Fibroblast of upper back skin (primary cell): ENCODE measurements around the gene EBNA1BP2.
A peak's percentile ranks its signal among the peaks of the same experiment; 100 is the strongest.
"Not testable (repeated sequence)": the region's sequence is repeated elsewhere in the genome, so short reads cannot be mapped to it uniquely, and the experiment has no call there.

Source experiments
- DNase-seq: peaks from one replicate; pipeline ENCODE4 v3.0.0-alpha.2; 2013

The EBNA1BP2 gene

DNA sequence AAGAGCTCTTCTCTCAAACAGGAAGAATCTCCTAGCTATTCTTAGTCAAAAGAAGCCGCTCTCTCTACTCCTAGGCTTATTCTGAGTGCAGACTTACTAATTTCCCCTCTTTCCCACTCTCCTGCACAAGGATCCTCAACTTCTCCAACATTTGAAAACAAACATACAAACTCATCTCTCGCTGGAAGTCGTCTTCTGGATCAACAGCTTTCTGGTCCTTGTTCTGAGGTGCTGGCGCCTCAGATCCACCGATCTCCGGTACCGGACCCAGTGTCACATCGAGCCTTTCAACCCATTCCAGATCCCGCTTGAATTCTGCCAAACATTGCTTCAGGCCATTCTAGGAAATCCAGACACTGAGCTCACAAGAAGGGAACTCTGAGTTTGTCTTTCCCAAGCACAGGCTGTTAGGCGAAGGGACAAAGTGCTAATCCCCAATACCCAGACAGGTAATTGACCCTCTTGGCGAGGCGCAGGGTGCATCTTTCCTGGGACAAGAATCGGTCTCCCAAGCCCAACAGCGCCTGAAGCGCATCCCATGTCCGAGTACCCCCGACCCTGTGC, 696 bp downstream of the EBNA1BP2 start:
- no peak for DNase-seq

- DNase-seq = no peak
Measured at GRCh38 chr1:43165765-43166164, 6.3 kb downstream of the EBNA1BP2 start.

DNA sequence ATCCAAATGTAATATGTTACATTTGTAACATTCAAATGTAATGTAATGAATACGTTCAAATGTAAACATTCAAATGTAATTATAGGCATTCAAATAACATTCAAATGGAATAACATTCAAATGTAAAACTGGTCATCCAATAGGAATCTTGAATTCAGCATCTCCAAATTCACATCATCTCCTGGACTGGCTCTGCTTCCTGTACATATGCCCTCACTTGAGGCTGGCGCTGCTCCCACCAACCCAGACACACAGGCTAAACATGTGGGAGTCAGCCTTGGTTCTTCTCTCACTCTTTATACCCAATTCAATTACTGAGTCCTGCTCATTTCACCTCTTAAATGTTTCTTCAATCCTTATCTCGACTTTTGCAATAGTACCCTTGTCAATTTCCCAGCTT, 6.9 kb downstream of the EBNA1BP2 start:
- DNase-seq = no peak

DNA sequence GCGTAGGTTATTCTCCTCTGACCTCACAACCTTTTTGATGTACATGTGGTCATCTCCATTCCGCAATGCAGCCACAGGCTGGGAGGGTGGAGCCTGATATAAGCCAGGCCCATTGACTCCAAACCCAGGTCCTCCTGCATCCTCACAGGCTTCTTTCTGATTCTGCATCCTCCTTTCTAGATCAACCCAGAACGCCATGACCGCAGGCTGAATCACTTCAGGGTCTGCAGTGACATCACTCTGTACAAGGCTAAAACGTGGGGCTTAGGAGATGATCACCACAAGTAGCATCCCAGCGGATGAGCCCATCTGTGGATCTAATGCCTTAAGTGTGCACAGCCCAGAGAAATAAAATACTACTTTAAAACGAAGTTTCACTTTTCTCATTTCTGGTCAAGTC, 16.1 kb downstream of the EBNA1BP2 start:
- DNase-seq = no peak

GRCh38 chr1:43153443-43153842, 18.6 kb downstream of the EBNA1BP2 start:
- DNase-seq = no peak

DNA sequence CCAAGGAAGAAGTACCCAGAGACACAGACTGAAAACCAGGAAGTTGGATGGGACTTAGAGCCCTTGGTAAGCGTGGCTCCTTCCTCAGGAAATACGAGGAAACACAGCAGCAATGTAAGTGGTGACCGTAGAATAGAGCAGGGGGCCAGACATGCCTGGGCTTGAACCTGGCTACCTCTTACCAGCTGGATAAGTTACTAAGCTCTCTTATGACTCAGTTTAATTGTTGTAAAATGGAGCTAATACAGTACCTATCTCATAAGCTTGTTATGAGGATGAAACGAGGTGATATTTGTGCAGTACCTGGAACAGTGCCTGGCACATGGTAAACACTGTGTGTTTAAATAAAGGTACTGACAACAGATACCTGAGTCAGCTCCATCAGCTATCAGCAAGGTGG, 19.2 kb downstream of the EBNA1BP2 start:
- DNase-seq = no peak

- no peak for DNase-seq
Measured at GRCh38 chr1:43149889-43150288, 22.2 kb downstream of the EBNA1BP2 start.

GRCh38 chr1:43147625-43148327, 24.3 kb downstream of the EBNA1BP2 start:
- DNase-seq = peak; percentile 40

DNA sequence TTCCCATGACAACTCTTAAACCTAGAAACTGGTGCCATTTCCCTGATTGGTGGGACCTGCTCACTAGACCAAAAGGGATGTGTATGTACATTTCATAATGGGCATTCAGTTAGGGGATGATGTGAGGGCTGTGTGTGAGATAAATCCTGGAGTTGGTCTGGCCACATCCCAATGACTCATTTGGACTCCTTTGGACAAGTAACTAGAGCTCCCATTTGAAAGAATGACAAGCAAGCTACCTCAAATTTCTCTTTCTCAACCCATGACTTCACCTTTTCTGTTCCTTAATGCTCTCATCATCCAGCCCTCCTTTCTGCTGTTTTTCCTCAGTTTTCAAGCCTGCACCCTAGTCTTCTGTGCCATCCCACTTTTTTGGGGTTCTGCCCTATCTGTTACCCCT, 27.9 kb downstream of the EBNA1BP2 start:
- peak; percentile 64 for DNase-seq

GRCh38 chr1:43143441-43143888, 28.6 kb downstream of the EBNA1BP2 start:
- no peak for DNase-seq

DNA sequence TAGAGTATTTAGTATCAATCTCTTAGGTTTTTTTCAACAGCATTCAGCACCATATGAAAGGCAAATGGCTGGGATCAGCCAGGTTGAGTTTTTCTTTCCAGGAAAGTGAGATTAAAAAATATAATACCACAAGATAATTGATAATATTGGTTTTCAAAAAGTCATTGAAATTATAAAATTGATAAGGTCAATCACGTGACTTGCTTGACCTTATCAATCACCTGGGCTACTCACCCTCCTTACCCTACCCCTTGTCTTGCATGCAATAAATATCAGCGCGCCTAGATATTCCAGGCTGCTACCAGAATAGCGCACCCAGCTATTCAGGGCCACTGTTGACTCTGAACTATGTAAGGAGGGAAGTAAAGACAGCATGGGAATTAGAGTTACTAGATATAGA, 31.5 kb downstream of the EBNA1BP2 start:
- no peak for DNase-seq

DNA sequence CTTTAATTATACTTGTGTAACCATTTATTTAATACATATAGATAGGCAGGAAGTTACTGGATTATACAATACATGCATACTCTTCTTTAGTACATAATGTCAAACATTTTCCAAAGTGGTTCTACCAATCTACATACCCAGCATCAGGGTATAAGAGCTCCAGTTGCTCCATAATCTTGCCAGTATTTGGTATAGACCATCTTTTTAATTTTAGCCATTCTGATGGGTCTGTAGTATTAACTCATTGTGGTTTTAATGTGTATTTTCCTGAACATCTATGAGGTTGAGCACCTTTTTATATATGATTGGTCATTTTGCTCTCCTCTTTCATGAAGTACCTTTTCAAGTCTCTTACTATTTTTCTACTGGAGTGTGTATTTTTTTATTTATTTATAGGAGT, 32.1 kb downstream of the EBNA1BP2 start:
- DNase-seq = no peak

DNA sequence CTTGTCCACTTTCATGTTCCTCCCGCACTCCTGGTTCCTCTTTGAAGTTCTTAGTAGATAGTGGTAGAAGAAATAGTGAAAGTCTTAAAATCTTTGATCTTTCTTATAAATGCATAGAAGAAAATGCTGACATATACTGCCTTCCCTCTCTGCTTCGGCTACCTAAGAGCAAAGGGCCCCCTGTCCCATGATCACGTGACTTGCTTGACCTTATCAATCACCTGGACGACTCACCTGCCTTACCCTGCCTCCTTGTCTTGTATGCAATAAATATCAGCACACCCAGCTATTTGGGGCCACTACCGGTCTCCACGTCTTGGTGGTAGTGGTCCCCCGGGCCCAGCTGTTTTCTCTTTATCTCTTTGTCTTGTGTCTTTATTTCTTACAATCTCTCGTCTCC, 32.8 kb downstream of the EBNA1BP2 start:
- DNase-seq = not testable (repeated sequence)

GRCh38 chr1:43137445-43138052, 34.5 kb downstream of the EBNA1BP2 start:
- DNase-seq = no peak

GRCh38 chr1:43135857-43136781, 36.0 kb downstream of the EBNA1BP2 start:
- DNase-seq = no peak

GRCh38 chr1:43134640-43135039, 37.5 kb downstream of the EBNA1BP2 start:
- DNase-seq = no peak

- no peak for DNase-seq
Measured at GRCh38 chr1:43134068-43134467, 38.0 kb downstream of the EBNA1BP2 start.

DNA sequence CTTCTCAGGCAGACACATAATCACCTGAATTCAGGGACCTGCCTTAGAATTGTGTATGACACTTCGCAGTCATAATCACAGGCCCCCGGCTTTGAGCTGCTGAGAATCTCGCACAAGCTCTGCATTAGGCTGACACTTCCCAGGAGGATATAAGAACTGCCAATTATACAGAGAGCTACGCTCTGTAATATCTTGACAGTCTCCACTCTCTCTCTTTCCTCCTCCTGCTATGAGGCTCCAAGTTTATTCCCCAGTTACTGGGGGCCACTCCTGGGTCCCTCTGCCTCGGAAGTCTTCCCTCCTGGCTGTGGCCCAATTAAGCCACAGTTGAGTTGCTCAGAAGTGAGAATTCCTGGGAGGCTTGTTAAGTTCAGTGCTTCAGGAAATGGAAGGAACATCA, 42.7 kb downstream of the EBNA1BP2 start:
- no peak for DNase-seq

DNA sequence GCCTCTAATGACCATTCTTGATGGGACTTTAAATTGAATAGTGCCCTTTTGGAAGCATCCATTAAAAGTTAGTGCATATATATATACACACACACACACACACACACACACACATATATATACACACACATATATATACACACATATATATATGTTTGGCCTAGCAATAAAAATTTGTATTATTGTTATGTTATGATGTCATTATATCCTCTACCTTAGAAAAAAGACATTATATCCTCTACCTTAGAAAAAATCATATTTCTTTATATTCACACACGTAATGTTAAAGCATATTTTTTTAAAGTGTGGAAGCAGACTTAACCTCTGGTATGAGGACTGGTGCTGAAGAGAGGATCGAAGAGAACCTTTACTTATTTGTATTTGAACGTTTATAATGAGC, 43.3 kb downstream of the EBNA1BP2 start:
- DNase-seq = no peak

DNA sequence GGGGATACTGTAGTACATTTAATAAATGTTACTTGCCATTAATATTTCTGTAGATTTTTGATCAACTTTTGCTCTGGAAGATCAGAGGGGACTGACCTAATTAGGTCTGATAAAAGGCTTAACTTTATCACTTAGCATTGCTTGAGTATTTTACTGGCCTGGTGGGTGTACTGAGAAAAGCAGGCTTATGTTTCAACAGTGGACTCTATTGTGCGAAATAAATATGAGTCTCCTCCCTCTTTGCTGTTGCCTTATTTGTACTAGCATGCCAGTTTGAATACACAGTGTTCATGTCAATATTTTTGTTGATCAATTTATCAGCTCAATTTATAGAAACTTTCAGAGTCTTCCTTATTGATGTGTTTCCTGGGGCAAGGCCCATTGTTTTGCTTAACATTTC, 49.1 kb downstream of the EBNA1BP2 start:
- no peak for DNase-seq

GRCh38 chr1:43121256-43121900, 50.7 kb downstream of the EBNA1BP2 start:
- DNase-seq = no peak

GRCh38 chr1:43119928-43120586, 52.0 kb downstream of the EBNA1BP2 start:
- not testable (repeated sequence) for DNase-seq
